GM21381 (cell line): ENCODE results near the gene DCAF12L2.
"Not testable (repeated sequence)": the region's sequence is repeated elsewhere in the genome, so short reads cannot be mapped to it uniquely, and the experiment has no call there.

ENCODE experiments used
- ATAC-seq: cut with Tn5 transposase; IDR thresholded peaks from one replicate; pipeline ENCODE4 v1.9.1; 2021; ENCODE audit warnings: mild to moderate bottlenecking, moderate library complexity; ENCODE audit not compliant: unreplicated experiment

The DCAF12L2 gene

DNA sequence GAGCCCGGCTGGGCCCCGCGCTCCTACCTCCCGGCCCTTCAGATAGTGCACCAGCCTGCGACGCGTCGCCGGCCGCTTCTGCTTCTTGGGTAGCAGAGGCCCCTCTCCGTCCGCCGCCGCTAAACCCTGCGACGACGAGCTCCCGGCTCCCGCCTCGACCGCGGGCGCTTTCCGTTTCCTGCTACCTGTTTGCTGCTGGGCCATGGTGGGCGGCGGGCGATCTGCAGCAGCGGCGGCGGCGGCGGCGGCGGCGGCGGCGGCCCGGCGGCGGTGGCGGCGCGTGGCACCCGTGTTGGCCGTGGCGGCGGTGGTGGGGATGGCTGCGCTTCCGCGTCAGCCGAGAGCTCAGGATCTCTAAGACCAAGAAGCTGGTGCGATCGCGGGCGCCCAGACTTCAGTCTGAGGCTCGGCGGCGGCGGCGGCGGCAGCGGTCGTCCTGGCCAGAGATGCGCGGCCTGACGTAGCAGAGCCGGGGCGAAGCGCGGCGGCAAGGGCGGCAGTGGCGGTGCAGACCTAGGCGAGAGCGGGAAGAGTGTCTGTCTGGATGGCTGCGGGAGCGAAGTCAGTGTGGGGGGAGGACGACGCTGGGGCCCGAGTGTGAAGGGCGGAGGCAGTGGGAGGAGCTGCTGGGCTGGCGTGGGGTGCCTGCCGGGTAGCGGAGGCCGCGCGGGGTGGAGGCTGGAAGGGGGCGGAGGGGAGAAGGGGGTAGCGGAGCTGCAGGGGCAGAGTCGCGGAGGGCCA is at the start of gene DCAF12L2:
DCAF12L2 (minus strand) TSS at position 569 of the 741 bp plus-strand sequence; CDS start at position 204, 365 bp downstream.
- ATAC-seq = no peak

DNA sequence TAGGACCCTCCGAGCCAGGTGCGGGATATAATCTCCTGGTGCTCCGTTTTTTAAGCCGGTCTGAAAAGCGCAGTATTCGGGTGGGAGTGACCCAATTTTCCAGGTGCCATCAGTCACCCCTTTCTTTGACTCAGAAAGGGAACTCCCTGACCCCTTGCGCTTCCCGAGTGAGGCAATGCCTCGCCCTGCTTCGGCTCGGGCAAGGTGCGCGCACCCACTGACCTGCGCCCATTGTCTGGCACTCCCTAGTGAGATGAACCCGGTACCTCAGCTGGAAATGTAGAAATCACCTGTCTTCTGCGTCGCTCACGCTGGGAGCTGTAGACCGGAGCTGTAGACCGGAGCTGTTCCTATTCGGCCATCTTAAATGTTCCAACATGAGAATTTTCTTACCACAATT is 24.8 kb upstream of the DCAF12L2 start:
- ATAC-seq = not testable (repeated sequence)

GRCh38 chrX:126177133-126177840 is 11.2 kb upstream of the DCAF12L2 start:
- no peak for ATAC-seq

GRCh38 chrX:126170720-126171119 is 4.6 kb upstream of the DCAF12L2 start:
- no peak for ATAC-seq

- no peak for ATAC-seq
Observed at GRCh38 chrX:126167560-126167959, 1.5 kb upstream of the DCAF12L2 start.

DNA sequence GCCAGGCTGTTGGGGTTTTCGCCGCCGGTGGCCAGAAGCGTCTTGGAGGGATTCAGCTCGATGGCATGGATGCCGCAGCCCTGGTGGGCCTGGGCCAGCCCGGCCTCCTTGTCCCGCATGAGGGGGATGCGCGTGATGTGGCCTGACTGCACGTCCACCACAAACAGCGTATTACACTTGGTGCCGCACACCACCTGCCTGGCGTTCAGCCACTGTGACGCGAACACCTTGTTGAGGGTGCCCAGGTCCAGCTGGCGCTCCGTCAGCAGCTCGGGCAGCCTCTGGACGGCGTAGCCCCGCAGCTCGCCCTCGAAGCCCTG is 728 bp downstream of the DCAF12L2 start:
- ATAC-seq = no peak

DNA sequence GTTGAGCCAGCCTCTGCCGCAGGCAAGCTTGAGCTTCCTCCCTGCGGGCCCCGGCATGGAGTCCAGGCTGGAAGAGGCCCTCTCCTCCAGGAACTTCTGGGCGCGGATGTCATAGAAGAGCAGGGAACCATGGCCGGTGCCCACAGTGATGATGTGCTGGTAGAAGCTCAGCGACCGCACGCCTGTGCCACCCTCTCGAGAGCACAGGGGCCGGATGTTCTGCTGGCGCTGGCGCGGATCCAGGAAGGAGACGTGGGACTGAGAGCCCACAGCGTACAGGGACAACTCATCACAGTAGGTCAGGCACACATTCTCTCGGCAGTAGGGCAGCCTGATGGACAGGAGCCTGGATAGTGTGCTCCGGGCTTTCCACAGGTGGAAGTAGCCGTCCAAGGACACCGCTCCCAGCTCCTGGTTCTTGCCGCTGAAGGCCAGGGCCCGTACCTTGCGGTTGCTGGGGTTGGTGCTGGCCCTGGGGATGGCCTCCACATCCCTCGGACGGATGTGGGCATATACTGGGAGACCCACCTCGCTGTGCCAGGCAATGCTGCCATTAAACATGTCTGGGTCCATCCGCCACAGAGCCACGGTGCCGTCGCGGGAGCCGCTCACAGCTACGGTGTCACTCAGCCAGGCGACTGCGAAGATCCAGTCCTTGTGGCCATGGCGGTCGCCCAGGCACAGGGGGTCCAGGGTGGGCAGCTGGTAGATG is 1.2 kb downstream of the DCAF12L2 start:
- no peak for ATAC-seq

DNA sequence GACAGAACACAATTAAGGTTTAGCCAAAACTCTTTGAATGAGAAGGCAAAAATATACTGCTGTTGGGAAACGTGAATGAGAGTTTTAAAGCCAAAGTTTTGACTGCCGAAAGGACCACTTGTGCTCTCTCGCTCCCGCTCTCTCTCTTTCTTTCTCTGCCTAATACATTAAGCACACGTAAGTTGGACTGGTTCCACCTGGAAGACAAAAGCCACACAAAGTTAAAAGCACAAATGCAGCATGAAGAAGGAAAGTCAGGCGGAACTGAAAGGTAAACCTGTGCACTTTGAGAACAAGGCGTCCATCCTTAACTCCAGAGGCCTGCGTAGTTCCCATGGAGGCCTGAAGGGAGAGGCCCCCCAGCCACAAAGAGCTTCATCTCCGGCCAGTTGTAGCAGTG is 1.9 kb downstream of the DCAF12L2 start:
- no peak for ATAC-seq

GRCh38 chrX:126141014-126141413 is 25.1 kb downstream of the DCAF12L2 start:
- ATAC-seq = no peak

- no peak for ATAC-seq
Observed at GRCh38 chrX:126137899-126138298, 28.2 kb downstream of the DCAF12L2 start.

DNA sequence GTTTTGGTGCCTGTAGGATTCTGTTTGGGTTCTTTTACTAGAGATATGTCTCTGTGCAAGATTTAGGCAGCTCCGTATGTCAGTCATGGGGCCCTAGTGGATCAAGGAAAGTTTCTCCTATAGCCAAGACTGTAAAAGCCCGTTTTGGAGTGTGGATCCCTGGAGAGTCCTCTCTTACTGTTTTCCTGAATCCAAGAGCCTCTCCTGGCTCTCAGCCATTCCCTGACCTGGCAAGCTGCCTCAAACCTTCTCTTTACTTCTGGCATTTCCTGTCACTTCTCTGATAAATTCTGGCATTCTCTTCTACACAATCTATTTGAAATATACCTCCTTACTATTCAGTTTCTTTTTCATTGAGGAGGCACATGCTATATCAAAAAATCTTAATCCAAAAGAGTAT is 41.4 kb downstream of the DCAF12L2 start:
- no peak for ATAC-seq
